Right ventricle myocardium superior (tissue), 1 donor: ENCODE results near the gene CAMK2G. TPM values are rescaled to one million over a fixed set of nuclear protein-coding genes. Genes with fewer than 3 reads are reported as not detected.

Experiments
- ATAC-seq: fragments of 200-7000 bp; cut with Tn5 transposase; one replicate; pipeline ENCODE4 v1.9.1; 2020; ENCODE audit warnings: mild to moderate bottlenecking; ENCODE audit not compliant: poor library complexity
- DNase-seq: peaks from one replicate; pipeline ENCODE4 v3.0.0-alpha.2; 2020
- intact Hi-C: fragments of 100-400 bp; cut with DNase I; formaldehyde crosslinking; loops from one replicate; pipeline ENCODE4 v1.11.2; 2022
- total RNA-seq: library from RNA; stranded (reverse); fragmentation: NEBNext Ultra II Directional; extraction: Animal tissue kit (Norgen Biotek cat#: 25700); gene quantifications from one replicate; pipeline ENCODE4 v1.2.1, GENCODE V29; 2021
- donor health status: DM: no; HTN: yes; CAD: no; lungs with severe emphysema.

The CAMK2G gene
- total RNA-seq, 1 donor from 2014 or later, result 11.2 TPM

DNA sequence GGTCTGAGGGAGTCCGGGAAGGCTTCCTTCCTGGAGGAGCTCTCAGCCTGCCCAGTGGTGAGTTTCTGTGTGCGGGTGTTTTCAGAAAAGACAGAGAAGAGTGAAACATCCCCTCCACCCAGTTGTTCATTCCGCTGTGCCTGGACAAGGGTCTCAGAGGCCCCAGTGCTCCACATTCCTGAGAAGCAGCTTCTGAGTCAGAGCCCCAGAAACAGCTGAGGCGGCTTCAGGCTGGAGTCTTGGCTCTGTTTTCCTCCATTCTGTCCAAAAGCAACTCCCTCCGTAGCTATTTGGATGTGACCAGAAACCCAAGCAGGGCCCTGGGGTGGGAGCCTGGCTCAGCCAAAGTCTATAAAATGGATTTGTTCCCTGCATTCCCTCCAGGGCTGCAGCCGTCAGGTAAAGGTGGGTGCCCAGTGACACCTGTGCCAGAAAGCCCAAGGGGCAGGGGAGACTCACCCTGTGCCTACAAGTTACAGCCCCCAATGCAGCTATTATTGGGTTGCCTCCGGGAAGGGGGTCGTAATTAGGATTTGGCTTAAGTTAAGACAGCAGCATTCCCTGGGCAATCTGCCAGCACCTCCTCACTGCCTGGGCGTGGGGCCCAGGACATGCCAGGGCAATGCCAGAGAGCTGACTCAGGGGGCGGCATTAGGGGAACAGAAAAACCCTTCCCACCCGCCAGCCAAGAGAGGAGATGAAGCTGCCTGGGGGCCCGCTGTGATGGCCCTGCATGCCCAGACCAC is 13.1 kb upstream of the CAMK2G start:
- DNase-seq, result peak; percentile 85
- ATAC-seq, result peak; percentile 77
- intact Hi-C loops, result loop anchor here (2.0 to 5.0 kb wide), 2 partner anchors 53 to 195 kb away; no protein-coding TSS in a partner anchor

GRCh38 chr10:73886661-73887293 is 12.4 kb upstream of the CAMK2G start:
- ATAC-seq (peak; percentile 12), DNase-seq (no peak)
- intact Hi-C loops, result loop anchor here (2.0 to 5.0 kb wide), 2 partner anchors 54 to 196 kb away; no protein-coding TSS in a partner anchor

DNA sequence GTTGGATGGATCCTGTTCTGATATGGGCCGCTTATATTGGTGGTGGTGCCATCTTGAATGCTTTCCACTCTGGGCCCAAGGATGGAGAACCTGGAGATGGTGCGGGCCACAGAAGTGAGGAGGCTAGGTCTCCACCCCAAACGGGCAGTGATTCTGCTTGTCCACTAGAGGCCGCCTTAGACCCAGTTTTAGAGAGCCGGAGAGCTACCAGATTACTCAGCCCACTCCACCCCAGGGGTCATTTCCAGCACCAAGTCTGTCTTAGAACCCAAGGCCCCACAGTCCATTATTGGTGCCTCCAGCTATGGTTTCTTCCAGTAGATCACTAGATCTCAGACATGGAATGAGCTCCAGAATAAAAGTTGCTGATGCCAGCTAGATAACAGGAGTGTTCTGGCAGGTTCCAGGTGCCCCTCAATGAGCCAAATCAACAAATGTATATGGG is 11.8 kb upstream of the CAMK2G start:
- intact Hi-C loops, result loop anchor here (2.0 to 5.0 kb wide), 2 partner anchors 55 to 196 kb away; no protein-coding TSS in a partner anchor
- DNase-seq (peak; percentile 61), ATAC-seq (peak; percentile 87)

DNA sequence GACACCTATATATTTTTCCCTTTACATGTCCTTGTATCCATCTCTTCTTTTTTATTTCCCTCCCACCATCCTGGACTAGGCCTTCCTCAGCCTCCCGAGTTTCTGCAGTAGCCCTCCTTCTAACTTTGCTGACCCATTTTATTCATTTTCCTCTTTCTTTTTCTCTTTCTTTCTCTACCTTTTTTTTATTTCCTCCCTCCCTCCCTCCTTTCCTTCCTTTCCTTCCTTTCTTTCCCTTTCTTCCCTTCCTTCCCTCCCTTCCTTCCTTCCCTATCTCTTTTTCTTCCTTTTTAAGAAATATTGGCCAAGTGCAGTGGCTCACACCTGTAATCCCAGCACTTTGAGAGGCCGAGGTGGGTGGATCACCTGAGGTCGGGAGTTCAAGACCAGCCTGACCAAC is 9.7 kb upstream of the CAMK2G start:
- ATAC-seq (no peak), DNase-seq (no peak)
- intact Hi-C loops, result no loop called here

DNA sequence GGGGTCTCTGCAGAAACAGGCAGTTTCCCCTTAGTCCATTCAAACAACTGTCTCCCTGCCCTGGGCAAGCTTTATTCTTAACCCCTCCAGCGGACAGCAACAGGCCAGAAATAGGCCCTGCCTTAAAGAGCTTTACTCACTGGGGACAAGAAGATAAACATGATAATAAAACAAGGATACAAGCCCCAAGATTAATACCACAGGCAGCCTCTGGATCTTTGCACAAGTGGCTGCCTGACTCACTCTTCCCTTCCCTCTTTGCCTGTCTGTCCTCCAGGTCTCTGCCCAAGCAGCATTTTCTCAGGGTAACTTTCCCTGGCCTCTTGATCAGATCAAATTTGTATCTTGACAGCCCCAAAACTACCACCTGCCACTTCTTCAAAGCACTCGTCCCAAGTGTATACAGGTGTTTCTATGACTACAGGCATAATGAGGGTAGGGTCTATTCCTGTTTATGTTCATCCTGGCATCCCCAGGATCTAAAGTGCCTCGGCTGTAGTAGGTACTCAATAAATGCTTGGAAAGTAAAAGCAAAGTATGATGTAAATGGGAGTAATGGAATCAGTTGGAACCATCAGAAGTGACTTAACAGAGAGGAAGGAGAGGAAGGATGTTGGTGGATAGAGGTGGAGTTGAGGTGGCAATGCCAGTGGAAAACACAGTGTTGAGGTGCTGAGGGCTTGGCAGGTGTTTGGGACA is 7.0 kb upstream of the CAMK2G start:
- intact Hi-C loops, result no loop called here
- DNase-seq, result no peak
- ATAC-seq, result no peak

DNA sequence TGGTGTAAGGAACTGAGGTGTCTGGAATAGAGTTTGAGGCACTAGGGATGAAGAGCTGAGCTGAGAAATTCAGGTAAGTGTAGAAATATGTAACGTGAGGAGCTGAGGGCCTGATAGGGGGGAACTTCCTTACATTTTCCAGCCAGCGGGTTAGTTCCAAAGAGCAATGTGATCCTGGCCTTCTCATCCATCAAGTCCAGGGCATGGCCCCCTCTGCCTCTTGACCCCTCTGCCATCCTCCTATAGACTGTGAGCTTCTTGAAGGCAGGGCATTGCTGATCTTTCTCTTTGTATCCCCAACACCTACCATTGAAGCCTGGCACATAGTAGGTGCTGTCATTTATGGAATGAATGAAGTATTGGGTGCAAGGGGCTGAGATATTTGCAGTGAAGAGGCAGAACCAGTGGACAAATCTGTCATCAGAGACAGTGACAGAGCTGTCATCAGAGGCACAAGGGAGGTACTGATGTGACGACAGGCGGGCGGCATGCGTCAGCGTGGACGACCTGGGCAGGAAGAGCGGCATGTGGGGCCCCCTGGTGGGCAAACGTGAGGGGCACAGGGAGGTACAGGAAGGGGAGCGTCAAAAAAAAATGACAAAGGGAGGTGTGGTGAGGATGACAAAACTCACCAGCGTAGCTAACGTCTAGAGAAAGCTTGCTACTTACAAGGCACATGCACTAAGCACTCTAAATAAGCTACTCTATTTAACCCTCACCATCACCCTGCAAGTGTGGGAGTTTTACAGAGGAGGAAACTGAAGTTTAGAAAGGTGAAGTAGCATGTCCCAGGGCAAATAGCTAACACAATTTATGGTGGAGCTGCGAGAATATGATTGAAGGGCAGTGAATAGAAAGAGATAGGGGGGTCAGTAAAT is 5.2 kb upstream of the CAMK2G start:
- intact Hi-C loops, result loop anchor here (1.0 kb wide), 1 partner anchor 30 kb away; no protein-coding TSS in a partner anchor
- ATAC-seq, result peak; percentile 94
- DNase-seq, result peak; percentile 92

GRCh38 chr10:73878365-73878764 is 4.0 kb upstream of the CAMK2G start:
- intact Hi-C loops, result no loop called here
- ATAC-seq (no peak), DNase-seq (no peak)

GRCh38 chr10:73877533-73878160 is 3.3 kb upstream of the CAMK2G start:
- intact Hi-C loops, result no loop called here
- DNase-seq (no peak), ATAC-seq (no peak)

DNA sequence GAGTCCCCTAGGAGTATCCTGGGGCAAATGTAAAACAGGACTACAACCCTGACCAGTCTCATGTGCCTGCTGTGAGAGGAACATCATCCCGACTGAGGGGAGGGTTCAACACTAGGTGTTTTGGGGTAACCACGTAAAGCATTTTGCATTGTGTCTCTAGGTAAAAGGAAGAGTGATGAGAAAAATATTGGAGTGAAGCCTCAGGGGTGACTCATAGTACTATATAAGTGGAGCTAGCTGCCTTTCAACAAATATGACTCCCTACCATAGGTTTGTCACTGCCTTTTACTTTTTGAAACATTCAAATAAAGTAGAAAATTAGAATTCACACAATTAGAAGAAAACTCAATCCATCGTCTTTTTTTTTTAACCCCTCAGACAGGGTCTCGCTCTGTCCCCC is 2.6 kb upstream of the CAMK2G start:
- DNase-seq, result no peak
- no peak for ATAC-seq
- intact Hi-C loops, result no loop called here

GRCh38 chr10:73876566-73876965 is 2.2 kb upstream of the CAMK2G start:
- ATAC-seq (no peak), DNase-seq (no peak)
- intact Hi-C loops, result no loop called here

DNA sequence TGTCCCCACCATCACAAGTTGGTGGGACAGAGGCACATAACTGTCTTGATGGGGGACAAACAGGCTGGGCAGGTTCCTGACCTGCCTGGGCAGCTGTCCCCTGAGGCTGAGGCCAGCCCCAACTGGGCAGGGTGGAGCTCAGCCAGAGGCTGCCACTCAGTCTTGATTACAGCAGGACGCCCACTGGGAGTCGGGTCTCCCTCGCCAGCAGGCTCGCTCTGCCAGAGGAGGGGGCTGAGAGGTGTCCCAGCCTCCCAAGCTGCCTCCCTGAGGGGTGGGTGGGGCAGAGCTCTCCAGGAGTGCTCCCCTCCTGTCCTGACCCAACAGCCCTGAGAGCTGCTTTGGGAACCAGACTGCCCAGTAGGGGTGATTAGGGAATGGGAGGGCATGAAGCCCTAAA is 1.8 kb upstream of the CAMK2G start:
- intact Hi-C loops, result no loop called here
- DNase-seq (no peak), ATAC-seq (no peak)

GRCh38 chr10:73875139-73875475 is 752 bp upstream of the CAMK2G start:
- ATAC-seq (no peak), DNase-seq (no peak)
- intact Hi-C loops, result no loop called here

DNA sequence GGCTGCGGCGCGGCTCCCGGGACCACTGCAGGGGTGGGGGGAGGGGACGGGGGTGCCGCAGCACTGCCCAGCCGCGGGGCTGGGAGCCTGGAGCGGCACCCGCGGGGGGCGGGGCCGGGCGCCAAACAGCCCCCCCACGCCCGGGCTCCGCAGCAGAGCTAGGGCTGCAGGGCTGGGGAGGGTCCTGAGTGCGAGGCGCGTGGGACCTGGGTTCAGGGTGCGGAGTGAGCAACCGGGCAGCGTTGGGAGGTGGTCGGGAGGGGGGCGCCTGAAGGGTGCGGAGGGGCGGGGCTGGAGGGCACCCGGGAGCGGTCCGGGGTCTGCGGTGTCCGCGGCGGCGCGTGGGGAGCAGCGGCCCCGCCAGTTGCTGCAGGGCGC is 528 bp downstream of the CAMK2G start:
- no peak for ATAC-seq
- intact Hi-C loops, result no loop called here
- no peak for DNase-seq

DNA sequence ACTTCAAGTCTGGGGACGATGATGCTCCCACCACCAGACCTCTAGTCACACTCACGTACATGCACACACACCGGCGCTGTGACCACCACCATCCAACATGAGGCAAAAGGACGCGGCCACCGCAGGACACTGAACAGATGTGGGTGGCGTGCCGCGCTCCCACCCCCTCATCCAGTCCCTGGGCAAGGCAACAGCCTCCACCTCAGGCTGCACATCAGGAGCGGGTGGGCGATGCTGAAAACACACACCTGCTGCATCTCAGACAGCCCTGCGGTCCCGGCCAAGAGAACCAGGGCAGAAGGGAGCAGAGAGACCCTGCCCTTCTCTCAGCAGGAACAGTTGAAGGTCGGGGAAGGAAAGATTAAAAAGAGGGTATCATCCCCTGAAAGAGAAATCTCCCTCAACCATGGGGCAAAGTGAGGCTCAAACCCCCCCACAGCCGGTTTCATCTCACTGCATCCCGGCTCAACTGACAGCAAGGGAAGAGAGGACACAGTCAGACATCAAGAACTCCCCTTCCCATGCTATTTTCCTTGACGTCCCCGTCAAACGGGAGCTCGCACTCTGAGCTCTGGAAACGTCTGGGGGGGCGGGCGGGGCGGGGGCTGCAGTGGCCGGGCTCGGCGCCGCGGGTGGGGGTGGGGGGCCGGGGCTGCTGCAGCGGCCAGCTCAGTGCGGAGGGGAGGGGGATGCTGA is 1.1 kb downstream of the CAMK2G start:
- no peak for DNase-seq
- intact Hi-C loops, result no loop called here

DNA sequence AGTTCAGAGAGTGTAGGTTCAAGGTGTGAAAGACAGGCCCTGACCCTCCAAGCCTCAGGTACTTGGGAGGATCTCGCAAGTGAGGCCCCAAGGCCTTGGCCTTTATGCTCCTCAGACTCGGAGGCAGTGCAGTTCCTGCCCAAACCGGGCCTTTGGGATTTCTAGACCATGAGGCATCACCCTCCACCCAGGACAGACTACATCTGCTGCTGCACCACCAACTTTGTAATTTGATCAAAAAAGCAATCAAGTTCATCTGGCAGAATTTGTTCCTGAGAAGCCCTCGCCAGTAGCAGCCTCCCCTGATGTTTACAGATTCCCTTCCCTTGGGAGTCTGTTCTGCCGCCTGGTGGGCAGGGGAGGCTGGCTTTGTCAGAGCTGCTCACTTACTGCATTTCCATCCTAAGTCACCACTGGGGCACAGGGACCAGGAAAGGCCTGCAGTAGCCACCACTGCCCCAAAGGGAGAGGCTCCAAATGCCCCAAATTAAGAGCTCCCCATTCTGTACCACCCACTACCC is 2.1 kb downstream of the CAMK2G start:
- ATAC-seq (no peak), DNase-seq (no peak)
- intact Hi-C loops, result no loop called here

More for the DNA sequence above, 1.1 kb downstream of the CAMK2G start:
- ATAC-seq, result no peak

DNA sequence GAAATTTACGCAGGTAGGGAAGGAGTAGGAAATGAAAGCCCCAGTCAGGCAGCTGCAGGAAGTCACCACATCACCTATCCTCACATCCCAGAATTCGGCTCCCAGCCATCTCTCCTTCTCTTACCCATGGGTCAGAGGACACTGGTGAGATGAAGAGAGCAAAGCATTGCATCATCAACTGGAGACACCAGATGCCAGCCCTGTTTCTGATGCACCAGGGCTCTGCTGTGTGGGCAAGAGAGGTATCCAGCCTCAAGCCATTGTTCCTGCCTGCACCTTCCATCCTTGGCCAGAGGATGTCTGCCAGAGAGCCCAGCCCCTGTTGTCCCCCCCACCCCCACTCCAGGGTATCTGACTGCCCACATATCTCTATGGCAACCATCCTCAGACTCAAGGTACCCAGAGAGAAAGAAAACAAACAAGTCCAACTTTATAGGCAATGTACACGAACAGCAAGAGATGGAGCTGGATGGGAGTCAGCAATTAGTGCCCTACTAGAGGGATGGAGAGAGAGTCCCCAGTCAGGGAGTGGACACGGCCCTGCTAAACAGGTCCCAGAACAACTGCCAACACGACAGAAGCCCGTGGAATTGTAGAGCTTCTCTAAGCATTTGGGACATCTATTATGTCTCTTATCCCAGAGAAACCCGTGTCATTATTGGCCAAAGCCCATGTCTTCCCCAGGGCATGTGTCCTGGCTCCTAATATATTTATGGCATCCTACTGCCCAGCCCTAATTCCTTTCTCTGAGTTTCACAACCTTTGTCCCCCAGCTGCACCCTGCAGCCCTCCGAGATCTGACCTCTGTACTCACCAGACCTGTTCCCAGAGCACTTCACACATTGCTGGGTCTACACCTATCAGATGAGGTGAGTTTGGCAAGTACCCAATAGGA is 2.8 kb downstream of the CAMK2G start:
- ATAC-seq (no peak), DNase-seq (no peak)
- intact Hi-C loops, result no loop called here
